K562 treated with DMSO at 1 percent for 4 hours (cell line): Measurements from ENCODE around the gene TUBB3. TPM values are rescaled to one million over a fixed set of nuclear protein-coding genes. Genes with fewer than 3 reads are reported as not detected.

Source experiments
- total RNA-seq: library from RNA; unstranded; fragments of 300-600 nt; gene quantifications from 2 replicates; pipeline ENCODE4 v1.2.3, GENCODE V29; 2022; ENCODE audit not compliant: insufficient read depth

The TUBB3 gene
- total RNA-seq, result 14.6 and 21.3 TPM in 2 replicates

DNA sequence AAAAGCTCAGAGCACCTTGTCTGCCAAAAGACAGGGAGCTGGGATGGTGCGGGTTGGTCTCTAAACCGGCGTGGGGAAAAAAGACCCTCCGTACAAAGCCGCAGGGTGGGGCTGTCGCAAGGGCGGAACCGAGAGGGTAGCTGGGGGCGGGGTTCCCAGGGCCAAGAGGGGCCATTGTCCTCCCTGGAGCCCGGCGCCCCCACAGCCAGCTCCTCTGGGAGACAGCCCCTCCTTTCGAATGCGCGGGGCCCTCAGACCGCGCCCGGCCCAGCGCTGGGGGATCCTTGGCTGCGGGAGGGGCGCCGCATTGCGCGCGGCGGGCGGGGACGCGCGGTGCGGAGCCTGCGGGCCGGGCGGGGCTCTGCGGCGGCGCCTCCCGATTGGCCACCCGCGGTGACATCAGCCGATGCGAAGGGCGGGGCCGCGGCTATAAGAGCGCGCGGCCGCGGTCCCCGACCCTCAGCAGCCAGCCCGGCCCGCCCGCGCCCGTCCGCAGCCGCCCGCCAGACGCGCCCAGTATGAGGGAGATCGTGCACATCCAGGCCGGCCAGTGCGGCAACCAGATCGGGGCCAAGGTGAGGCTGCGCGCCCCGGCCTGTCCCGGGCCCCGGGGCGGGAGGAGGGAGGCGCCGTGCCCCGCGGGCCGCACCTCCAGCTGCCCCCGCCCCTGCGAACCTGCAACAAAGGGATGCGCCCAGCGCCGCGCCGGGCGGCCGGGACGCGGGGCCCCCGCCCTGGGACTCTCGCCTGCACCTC is at the start of gene TUBB3:
Gene TUBB3 (plus strand): TSS at position 459 of the 756 bp plus-strand sequence. CDS start 60 bp downstream, at position 519.

DNA sequence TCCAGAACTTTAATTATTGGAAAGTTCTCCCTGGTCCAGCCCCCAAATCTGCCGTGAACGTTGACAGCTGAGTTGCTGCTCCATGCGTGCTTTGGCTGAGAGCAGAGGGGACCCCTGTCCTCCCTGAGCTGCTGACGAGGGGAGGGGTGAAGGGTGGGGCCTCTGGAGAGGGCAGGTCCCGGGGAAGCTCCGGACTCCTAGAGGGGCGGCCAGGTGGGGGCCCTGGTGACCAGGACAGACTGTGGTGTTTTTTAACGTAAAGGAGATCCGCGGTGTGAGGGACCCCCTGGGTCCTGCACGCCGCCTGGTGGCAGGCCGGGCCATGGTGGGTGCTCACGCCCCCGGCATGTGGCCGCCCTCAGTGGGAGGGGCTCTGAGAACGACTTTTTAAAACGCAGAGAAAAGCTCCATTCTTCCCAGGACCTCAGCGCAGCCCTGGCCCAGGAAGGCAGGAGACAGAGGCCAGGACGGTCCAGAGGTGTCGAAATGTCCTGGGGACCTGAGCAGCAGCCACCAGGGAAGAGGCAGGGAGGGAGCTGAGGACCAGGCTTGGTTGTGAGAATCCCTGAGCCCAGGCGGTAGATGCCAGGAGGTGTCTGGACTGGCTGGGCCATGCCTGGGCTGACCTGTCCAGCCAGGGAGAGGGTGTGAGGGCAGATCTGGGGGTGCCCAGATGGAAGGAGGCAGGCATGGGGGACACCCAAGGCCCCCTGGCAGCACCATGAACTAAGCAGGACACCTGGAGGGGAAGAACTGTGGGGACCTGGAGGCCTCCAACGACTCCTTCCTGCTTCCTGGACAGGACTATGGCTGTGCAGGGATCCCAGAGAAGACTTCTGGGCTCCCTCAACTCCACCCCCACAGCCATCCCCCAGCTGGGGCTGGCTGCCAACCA is 4.4 kb upstream of the TUBB3 start, which contains the start of gene MC1R:
Gene MC1R (plus strand): TSS at position 410 of the 895 bp plus-strand sequence. CDS start 397 bp downstream, at position 807.

Other genes with a start within 250 kb of the TUBB3 start
- 20.9 and 29.9 TPM in 2 replicates for gene CDK10, start 236.7 kb upstream of the TUBB3 start, total RNA-seq
- gene SPATA2L, start 221.6 kb upstream of the TUBB3 start, total RNA-seq, result 7.7 and 8.0 TPM in 2 replicates
- gene VPS9D1, start 202.4 kb upstream of the TUBB3 start, total RNA-seq, result 11.8 and 13.3 TPM in 2 replicates
- 12.6 and 17.9 TPM in 2 replicates for gene ZNF276, start 201.8 kb upstream of the TUBB3 start, total RNA-seq
- gene FANCA, start 106.7 kb upstream of the TUBB3 start, total RNA-seq, result 19.7 and 30.2 TPM in 2 replicates
- gene SPIRE2, start 94.9 kb upstream of the TUBB3 start, total RNA-seq, result 5.1 and 8.7 TPM in 2 replicates
- gene TCF25, start 49.8 kb upstream of the TUBB3 start, total RNA-seq, result 74.7 and 82.2 TPM in 2 replicates
- 2.3 and 6.4 TPM in 2 replicates for gene MC1R, start 4.5 kb upstream of the TUBB3 start, total RNA-seq
- 75.7 and 76.8 TPM in 2 replicates for gene DEF8, start 25.4 kb downstream of the TUBB3 start, total RNA-seq
- gene DBNDD1, start 96.1 kb downstream of the TUBB3 start, total RNA-seq, result 7.1 and 11.5 TPM in 2 replicates
- not detected in 2 replicates for gene PRDM7, start 154.0 kb downstream of the TUBB3 start, total RNA-seq